Panc1 (cell line): Measurements from ENCODE around the gene PCYT2.

ENCODE experiments used
- CTCF ChIP-seq: fragments of 450-650 bp; IDR thresholded peaks from 2 replicates; pipeline ENCODE4 v1.5.1; 2017; ENCODE audit warnings: mild to moderate bottlenecking
- POLR2AphosphoS5 ChIP-seq: IDR thresholded peaks from 2 replicates; pipeline ENCODE4 v1.6.1; 2012; ENCODE audit warnings: mild to moderate bottlenecking, low read depth, low read length, moderate library complexity
- REST ChIP-seq, 2 experiments: IDR thresholded peaks; 2 replicates each; pipeline ENCODE4 v1.6.1; 2011 to 2012; ENCODE audit warnings: low read depth in 2 of 2, control low read depth in 1 of 2, low read length in 1 of 2, mild to moderate bottlenecking in 1 of 2, moderate library complexity in 1 of 2; ENCODE audit not compliant: insufficient read depth in 1 of 2

GRCh38 chr17:81916234-81917001, 5.2 kb upstream of the PCYT2 start:
- no peak for TF ChIP-seq CTCF
- TF ChIP-seq POLR2AphosphoS5, result no peak
- no peak for TF ChIP-seq REST (IDR thresholded peaks at IDR 0.05; ENCODE audit: insufficient read depth in 1 of 2, low read depth in 2 of 2, low read length in 1 of 2)
